Cardiac ventricle fibroblast (primary cell): ENCODE results near the gene OR7G2. TPM values are rescaled to one million over a fixed set of nuclear protein-coding genes. Genes with fewer than 3 reads are reported as not detected.

Source experiments
- total RNA-seq: library from RNA; depleted of rRNA; stranded (reverse); fragments of >200 nt; gene quantifications from 2 replicates; pipeline ENCODE4 v1.2.3, GENCODE V29; 2015

Gene OR7G2
- not detected in 2 replicates for total RNA-seq

GRCh38 chr19:9107375-9107774 lies at the start of gene OR7G2:
Gene OR7G2, minus strand, starts transcription at chr19:9107475. Its CDS starts 4,232 bp downstream, at chr19:9103243.

DNA sequence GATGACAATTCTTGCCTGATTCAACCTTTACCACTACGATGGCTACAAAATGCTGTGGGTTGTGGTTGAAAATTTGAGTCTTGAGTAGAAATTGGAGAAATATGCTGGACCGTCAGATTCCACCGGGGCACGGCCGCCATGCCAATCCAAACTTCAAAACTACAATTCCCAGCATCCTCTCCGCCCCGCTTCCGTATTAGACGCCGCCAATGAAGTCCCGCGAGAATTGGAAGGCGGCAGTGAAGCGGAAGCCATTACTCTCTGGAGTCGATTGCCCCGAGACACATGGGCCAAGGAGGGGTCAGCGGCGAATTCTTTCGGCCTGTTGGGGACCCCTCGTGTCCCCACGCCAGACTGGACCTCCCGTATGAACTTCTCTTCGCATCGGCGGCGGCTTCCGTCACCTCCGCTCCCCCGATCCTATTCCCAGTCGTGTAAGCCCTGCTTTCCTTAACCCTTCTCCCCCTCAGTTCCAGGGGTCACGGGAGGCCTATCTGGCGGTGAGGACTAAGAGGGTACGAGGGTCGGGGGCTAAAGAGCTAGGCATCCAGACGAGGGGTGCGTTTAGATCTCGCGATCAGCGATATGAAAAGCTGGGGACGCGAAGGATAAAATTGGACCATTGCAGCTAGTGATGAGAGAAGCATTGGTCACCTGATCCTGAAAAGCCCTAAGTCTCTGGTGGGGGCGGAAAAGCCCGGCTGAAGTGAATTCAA lies 33.0 kb upstream of the OR7G2 start, which contains the start of gene ZNF317:
Gene ZNF317, plus strand, starts transcription at position 239 of the 716 bp plus-strand sequence. CDS start 15,620 bp downstream, outside the sequence.

DNA sequence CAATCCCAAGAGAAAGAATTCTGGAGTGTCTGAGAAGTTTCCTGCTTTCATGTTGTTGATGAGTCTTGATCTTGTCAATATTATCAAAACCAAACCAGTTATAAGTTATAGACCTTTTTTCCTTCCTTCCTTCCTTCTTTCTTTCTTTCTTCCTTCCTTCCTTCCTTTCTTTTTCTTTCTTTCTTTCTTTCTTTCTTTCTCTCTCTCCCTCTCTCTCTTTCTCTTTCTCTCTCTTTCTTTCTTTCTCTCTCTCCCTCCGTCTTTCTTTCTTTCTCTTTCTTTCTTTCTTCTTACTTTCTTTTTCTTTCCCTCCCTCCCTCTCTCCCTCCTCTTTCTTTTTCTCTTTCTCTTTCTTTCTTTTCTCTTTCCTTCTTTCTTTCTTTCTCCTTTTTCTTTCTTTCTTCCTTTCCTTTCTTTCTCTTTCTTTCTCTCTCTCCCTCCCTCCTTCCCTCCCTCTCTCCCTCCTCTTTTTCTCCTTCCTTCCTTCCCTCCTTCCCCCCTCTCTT lies 19.7 kb upstream of the OR7G2 start, which contains the start of gene OR7G3:
Gene OR7G3, minus strand, starts transcription at position 51 of the 506 bp plus-strand sequence. Its CDS starts 0 bp downstream, at position 51.

GRCh38 chr19:9115307-9115813 lies 8.1 kb upstream of the OR7G2 start, which contains the start of gene OR7G1:
Gene OR7G1, minus strand, starts transcription at chr19:9115763. Its CDS starts 0 bp downstream, at chr19:9115763.

DNA sequence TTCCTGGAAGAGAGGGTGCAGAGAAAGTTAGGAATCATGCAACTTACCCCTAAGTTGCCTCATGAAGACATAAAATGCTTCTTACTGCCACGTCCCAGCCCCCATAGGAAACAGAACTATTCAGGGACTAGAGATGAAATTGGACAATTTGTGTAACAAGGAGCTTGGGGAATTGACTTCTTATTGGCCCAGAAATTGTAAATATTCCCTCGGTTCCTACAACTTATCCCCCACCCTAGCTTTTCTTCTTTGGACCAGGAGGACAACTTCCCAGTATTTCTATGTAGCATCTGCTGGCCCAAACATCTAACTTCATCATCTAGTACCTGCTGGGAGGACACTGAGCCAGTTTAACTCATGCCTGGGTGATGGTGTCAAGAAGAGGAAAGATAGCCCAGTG lies 20.5 kb downstream of the OR7G2 start, which contains the start of gene OR1M1:
Gene OR1M1, plus strand, starts transcription at position 301 of the 400 bp plus-strand sequence. CDS start 6,184 bp downstream, outside the sequence.

Other genes starting within 250 kb of the OR7G2 start
- not detected in 2 replicates for gene MUC16, start 97.1 kb downstream of the OR7G2 start, total RNA-seq
- not detected in 2 replicates for gene OR1M1, start 20.4 kb downstream of the OR7G2 start, total RNA-seq
- not detected in 2 replicates for gene OR7G1, start 8.3 kb upstream of the OR7G2 start, total RNA-seq
- gene OR7G3, start 19.5 kb upstream of the OR7G2 start, total RNA-seq: not detected in 2 replicates
- gene ZNF317, start 32.9 kb upstream of the OR7G2 start, total RNA-seq: 13.4 and 21.4 TPM in 2 replicates
- not detected in 2 replicates for gene OR7D2, start 71.5 kb upstream of the OR7G2 start, total RNA-seq
- gene OR7D4, start 112.1 kb upstream of the OR7G2 start, total RNA-seq: not detected in 2 replicates
- not detected in 2 replicates for gene OR7E24, start 143.5 kb upstream of the OR7G2 start, total RNA-seq
- 9.8 and 12.2 TPM in 2 replicates for gene ZNF699, start 202.4 kb upstream of the OR7G2 start, total RNA-seq
- gene ZNF559, start 216.7 kb upstream of the OR7G2 start, total RNA-seq: 13.9 and 15.9 TPM in 2 replicates